ENCODE data around the gene DCXR.

- TF ChIP-seq EZH2 (IDR thresholded peaks at IDR 0.05; ENCODE audit: borderline replicate concordance, low read depth, low read length, poor library complexity, severe bottlenecking) (no peak), CTCF (conservative IDR thresholded peaks at IDR 0.05; ENCODE audit: low read depth, low read length) (no peak)
Measured at GRCh38 chr17:82012261-82012639, 25.2 kb downstream of the DCXR start.

All from A673 (cell line).